ENCODE data around the gene RARB.

Gene RARB

DNA sequence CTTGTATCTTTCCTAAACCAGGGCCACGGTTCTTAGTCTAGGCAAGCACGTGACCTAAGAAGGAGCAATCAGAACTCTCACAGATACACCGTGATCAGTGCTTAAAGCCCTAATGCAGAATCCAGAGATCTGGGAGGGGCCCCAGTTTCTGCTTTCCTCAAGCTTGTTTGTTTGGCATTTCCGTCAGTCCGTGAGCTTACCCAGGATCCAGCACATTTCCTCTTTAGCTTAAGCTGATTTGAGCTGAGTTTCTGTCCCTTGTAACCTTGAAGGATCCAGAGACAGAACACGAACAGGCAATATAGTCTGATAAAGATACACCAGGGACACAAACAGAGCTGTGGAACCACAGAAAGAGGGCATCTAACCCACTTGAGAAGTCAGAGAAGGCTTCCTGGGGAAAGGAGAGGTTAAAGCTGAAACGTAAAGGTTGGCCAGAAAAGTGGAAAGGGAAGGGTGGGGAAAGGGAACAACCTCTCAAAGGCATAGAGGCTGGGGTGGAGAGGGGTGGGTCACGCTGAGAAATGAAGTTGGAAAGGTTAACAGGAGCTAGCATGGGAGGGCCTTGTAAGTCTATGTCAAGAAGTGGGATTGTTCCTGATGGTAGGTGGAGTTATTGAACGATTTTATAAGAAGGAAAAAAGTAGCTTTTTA, 42.1 kb upstream of the RARB start:
- in situ Hi-C loops (cut with HindIII; ENCODE audit: low pct_ligation_motif_present, low sequenced_read_pairs): no loop called here
- no peak overlapping the region for H3K4me3 ChIP-seq (ENCODE audit: low read depth, low read length)
- no peak for DNase-seq

DNA sequence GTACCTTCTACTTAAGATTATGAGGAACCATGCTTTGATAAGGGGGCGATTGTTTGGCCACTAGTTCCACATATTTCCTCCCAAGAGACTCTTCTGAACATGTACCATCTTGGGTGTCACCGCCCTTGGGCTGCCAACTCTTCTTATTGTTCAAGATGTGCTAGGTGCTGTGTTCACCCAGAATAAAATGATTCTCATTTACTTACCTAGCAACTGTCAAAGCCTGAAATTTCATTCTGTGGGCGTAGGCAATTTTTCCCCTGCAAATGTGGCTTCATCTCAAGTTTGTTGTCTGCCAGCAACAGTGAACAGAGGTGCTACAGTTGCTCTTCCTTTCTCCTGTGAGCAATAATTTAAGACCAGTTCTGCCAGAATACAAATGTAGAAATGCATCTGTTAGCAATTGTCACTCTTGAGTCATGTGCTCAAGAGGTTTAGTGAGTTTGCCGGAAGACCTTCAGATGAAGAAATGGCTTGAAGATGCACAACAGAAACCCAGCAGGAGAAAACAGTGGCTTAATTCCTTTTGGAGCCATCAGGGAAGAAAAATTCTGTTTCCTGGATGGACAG, 41.3 kb upstream of the RARB start:
- no peak for DNase-seq
- H3K4me3 ChIP-seq (ENCODE audit: low read depth, low read length): no peak overlapping the region
- in situ Hi-C loops (cut with HindIII; ENCODE audit: low pct_ligation_motif_present, low sequenced_read_pairs): no loop called here
- no peak overlapping the region for H3K27ac ChIP-seq
- H3K27me3 ChIP-seq (replicated peaks): no peaks in the 10 kb centered on the region
- H3K36me3 ChIP-seq (replicated peaks): no peaks in the 10 kb centered on the region
- TF ChIP-seq, protein P1, sequence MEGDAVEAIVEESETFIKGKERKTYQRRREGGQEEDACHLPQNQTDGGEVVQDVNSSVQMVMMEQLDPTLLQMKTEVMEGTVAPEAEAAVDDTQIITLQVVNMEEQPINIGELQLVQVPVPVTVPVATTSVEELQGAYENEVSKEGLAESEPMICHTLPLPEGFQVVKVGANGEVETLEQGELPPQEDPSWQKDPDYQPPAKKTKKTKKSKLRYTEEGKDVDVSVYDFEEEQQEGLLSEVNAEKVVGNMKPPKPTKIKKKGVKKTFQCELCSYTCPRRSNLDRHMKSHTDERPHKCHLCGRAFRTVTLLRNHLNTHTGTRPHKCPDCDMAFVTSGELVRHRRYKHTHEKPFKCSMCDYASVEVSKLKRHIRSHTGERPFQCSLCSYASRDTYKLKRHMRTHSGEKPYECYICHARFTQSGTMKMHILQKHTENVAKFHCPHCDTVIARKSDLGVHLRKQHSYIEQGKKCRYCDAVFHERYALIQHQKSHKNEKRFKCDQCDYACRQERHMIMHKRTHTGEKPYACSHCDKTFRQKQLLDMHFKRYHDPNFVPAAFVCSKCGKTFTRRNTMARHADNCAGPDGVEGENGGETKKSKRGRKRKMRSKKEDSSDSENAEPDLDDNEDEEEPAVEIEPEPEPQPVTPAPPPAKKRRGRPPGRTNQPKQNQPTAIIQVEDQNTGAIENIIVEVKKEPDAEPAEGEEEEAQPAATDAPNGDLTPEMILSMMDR (IDR thresholded peaks at IDR 0.05; ENCODE audit: low read depth, low read length, missing control alignments): no peak

More for the DNA sequence above, 42.1 kb upstream of the RARB start:
- no peaks in the 10 kb centered on the region for H3K36me3 ChIP-seq (replicated peaks)
- TF ChIP-seq, protein P1 (IDR thresholded peaks at IDR 0.05; ENCODE audit: low read depth, low read length, missing control alignments): no peak
- no peak overlapping the region for H3K27ac ChIP-seq
- H3K27me3 ChIP-seq (replicated peaks): no peaks in the 10 kb centered on the region

DNA sequence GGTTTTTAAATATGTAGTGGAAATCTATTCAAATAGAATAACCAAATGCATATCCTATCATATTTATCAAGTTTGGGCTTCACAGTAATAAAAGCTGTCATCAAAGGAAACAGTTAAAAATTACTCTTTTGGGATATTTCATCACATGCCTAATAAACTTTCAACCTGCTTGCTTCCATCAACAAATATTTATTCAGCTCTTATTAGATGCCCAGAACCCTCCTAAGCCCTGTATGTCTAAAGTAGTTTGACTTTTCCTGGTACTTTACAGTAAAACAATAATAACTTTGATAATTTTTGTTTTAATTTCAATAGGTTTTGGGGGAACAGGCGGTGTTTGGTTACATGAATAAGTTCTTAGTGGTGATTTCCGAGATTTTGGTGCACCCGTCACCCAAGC, 37.5 kb upstream of the RARB start:
- Histone ChIP-seq H3K27ac (no peak overlapping the region), H3K4me3 (ENCODE audit: low read depth, low read length) (no peak overlapping the region), H3K27me3 (replicated peaks) (no peaks in the 10 kb centered on the region), H3K36me3 (replicated peaks) (no peaks in the 10 kb centered on the region)
- in situ Hi-C loops (cut with HindIII; ENCODE audit: low pct_ligation_motif_present, low sequenced_read_pairs): no loop called here
- TF ChIP-seq, protein P1 (IDR thresholded peaks at IDR 0.05; ENCODE audit: low read depth, low read length, missing control alignments): no peak
- no peak for DNase-seq

DNA sequence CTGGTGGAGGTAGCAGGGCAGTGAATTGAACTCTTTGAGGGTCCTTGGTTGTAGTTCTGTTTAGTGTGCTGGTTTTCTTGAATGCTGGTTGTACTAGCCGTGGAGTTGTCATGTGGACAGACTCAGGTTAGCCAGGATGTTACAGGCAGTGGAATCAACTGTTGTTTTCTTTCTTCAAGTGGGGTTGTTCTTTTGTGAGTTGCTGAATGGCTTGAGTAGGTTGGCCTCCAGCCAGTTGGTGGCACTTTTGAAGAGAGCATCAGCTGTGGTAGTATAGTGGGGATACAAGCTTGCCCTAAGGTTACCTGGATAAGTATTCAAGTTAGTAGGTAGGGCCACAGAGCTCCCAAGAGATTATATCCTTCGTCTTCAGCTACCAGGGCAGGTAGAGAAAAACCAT, 31.8 kb upstream of the RARB start:
- TF ChIP-seq, protein P1 (IDR thresholded peaks at IDR 0.05; ENCODE audit: low read depth, low read length, missing control alignments): no peak
- in situ Hi-C loops (cut with HindIII; ENCODE audit: low pct_ligation_motif_present, low sequenced_read_pairs): no loop called here
- Histone ChIP-seq H3K27me3 (replicated peaks) (no peaks in the 10 kb centered on the region), H3K4me3 (ENCODE audit: low read depth, low read length) (no peak overlapping the region), H3K27ac (no peak overlapping the region), H3K36me3 (replicated peaks) (no peaks in the 10 kb centered on the region)
- no peak for DNase-seq

DNA sequence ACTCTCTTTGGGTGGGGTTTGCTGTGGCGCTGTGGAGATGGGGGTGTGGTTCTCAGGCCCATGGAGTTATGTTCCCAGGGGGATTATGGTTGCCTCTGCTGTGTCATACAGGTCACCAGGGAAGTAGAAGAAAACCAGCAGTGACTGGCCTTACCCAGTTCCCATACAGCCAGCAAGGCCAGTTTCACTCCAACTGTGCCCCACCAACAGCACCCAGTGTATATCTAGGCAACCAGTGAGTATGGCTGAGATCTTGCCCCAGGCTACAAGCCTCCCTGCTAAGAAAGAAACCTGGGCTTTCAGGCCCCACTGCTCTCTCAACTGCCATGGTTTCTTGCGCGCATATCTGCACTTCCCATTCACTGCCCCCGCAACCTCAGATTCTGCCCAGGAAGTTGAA, 31.4 kb upstream of the RARB start:
- TF ChIP-seq, protein P1 (IDR thresholded peaks at IDR 0.05; ENCODE audit: low read depth, low read length, missing control alignments): no peak
- H3K4me3 ChIP-seq (ENCODE audit: low read depth, low read length): no peak overlapping the region
- in situ Hi-C loops (cut with HindIII; ENCODE audit: low pct_ligation_motif_present, low sequenced_read_pairs): no loop called here
- no peaks in the 10 kb centered on the region for H3K27me3 ChIP-seq (replicated peaks)
- H3K36me3 ChIP-seq (replicated peaks): no peaks in the 10 kb centered on the region
- no peak overlapping the region for H3K27ac ChIP-seq
- no peak for DNase-seq

DNA sequence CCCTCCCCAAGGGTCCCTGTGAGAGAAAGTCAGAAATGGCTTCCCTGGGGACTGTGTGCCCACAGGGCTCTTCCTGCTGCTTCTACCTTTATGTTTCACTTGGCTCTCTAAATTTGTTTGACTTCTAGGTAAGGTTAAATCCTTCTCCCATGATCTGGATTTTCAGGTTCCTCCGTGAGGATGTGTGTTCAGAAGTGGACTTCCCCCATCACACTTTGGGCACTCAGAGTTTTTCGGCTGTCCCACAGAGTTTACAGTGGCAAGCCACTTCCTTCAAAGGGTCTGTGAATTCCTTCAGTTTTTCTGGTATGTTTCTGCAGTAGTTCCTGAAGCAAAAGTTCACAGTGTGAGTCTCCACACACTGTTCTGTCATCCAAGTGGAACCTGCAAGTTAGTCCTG, 30.9 kb upstream of the RARB start:
- H3K27ac ChIP-seq: no peak overlapping the region
- H3K27me3 ChIP-seq (replicated peaks): no peaks in the 10 kb centered on the region
- no peak overlapping the region for H3K4me3 ChIP-seq (ENCODE audit: low read depth, low read length)
- no peaks in the 10 kb centered on the region for H3K36me3 ChIP-seq (replicated peaks)
- TF ChIP-seq, protein P1 (IDR thresholded peaks at IDR 0.05; ENCODE audit: low read depth, low read length, missing control alignments): no peak
- DNase-seq: no peak
- in situ Hi-C loops (cut with HindIII; ENCODE audit: low pct_ligation_motif_present, low sequenced_read_pairs): no loop called here
